ENCODE measurements around the gene ALDH18A1.

ALDH18A1 gene

DNA sequence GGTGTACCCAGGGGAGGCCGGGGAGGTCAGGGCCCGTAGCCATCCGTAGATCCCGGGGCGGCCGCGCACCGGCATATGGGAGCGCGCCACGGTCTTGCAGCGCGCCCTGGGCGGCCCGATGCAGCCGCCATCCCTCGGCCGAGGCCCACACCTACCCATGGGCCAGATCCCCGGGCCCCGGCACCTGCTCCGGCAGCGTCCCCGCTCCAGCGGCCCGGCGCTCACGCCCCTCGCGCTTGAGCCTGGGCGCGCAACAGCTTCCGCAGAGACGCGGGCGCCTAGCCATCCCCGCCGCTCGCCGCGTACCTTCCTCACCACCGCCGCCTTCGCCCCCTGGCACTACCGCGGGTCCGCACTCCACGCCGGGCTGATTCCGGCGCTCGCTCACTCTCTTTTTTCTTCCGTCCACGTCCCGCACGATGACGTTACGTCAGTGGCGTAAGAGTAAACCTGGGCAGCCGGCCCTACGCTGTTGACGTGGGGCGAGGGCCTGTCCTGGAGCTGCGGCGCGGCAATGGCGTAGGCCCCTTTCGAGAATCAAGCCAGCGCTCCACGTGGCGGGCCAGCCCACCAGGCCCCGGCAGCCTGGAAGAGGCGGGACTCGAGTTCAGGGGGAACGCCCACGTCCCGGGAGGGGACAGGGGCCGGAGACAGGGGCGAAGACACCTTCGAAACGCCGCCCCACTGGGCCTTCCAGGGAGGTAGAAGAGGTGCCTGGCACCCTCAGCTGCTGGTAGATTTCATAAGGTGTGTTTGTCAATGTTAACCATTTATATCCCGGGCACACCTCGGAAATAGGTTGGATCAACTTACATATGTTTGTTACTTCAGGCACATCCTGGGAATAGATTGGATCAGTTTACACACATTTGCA is at the start of gene ALDH18A1:
TSS of gene ALDH18A1 (minus strand) at position 421 of the 874 bp plus-strand sequence. CDS start 3,334 bp downstream, outside the sequence.
- Mint-ChIP-seq H3K36me3 (ENCODE audit: low read depth) (peaks cover 24% of the 10 kb centered on the region), H3K4me1 (peaks cover 27% of the 10 kb centered on the region), H3K27me3 (ENCODE audit: low read depth, poor library complexity) (no peaks in the 10 kb centered on the region), H3K9me3 (peaks cover 20% of the 10 kb centered on the region), H3K4me3 (peak within 1 kb of the TSS; percentile 100), H3K27ac (peak within 1 kb of the TSS; percentile 95)
- peak; percentile 94 for DNase-seq
- TF ChIP-seq, protein P1, sequence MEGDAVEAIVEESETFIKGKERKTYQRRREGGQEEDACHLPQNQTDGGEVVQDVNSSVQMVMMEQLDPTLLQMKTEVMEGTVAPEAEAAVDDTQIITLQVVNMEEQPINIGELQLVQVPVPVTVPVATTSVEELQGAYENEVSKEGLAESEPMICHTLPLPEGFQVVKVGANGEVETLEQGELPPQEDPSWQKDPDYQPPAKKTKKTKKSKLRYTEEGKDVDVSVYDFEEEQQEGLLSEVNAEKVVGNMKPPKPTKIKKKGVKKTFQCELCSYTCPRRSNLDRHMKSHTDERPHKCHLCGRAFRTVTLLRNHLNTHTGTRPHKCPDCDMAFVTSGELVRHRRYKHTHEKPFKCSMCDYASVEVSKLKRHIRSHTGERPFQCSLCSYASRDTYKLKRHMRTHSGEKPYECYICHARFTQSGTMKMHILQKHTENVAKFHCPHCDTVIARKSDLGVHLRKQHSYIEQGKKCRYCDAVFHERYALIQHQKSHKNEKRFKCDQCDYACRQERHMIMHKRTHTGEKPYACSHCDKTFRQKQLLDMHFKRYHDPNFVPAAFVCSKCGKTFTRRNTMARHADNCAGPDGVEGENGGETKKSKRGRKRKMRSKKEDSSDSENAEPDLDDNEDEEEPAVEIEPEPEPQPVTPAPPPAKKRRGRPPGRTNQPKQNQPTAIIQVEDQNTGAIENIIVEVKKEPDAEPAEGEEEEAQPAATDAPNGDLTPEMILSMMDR (IDR thresholded peaks at IDR 0.05): no peak

DNA sequence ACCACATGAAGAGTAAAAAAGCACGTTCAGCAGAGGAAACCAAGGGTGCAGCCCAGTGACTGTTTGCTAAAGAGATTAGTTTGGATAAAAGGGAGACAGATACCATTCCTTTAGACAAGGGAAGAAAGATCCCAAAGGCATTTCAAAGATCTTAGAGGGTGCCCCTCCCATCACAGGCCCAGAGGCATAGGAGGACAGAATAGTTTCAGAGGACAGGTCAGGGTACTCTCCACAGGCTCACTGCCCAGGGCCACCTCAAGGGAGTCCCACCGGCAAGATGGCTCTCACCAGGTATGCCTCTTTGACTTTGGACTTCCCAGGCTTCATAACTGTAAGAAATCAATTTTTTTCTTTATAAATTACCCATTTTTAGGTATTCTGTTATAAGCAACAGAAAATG is 41.9 kb upstream of the ALDH18A1 start:
- TF ChIP-seq, protein P1 (IDR thresholded peaks at IDR 0.05): no peak

DNA sequence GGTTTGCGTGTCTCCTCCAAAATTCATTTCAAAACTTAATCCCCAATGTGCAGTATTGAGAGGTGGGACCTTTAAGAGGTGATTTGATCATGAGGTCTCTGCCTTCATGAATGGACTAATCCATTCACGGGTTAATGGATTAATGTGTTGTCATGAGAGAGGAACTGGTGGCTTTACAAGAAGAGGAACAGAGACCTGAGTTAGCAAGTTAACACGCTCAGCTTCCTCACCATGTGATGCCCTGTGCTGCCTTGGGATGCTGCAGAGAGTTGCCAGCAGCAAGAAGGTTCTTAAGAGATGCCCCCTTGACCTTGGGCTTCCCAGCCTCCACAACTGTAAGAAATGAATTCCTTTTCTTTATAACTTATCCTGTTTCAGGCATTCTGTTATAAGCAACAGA is 40.9 kb upstream of the ALDH18A1 start:
- DNase-seq: no peak
- no peak overlapping the region for H3K4me3 Mint-ChIP-seq
- TF ChIP-seq, protein P1 (IDR thresholded peaks at IDR 0.05): no peak

More for the DNA sequence above, 41.9 kb upstream of the ALDH18A1 start:
- no peaks in the 10 kb centered on the region for H3K36me3 Mint-ChIP-seq (ENCODE audit: low read depth)
- H3K4me1 Mint-ChIP-seq: peaks cover 6% of the 10 kb centered on the region
- peaks cover 13% of the 10 kb centered on the region for H3K9me3 Mint-ChIP-seq
- no peak for DNase-seq
- H3K27ac Mint-ChIP-seq: no peak overlapping the region
- H3K4me3 Mint-ChIP-seq: no peak overlapping the region
- H3K27me3 Mint-ChIP-seq (ENCODE audit: low read depth, poor library complexity): peaks cover 13% of the 10 kb centered on the region

DNA sequence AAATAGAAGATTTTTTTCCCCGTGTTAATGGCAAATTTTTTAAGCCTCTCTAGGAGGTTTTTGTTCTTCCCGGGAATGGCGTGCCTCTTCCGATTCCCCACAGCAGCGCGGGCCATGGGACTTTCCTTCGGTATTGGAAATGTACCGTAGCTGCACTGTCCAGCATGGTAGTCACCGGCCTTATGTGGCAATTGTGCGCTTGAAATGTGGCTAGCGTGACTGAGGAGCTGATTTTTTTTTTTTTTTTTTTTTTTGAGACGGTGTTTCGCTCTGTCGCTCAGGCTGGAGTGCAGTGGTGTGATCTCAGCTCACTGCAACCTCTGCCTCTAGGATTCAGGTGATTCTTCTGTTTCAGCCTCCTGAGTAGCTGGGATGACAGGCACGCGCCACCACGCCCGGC is 38.2 kb upstream of the ALDH18A1 start:
- Mint-ChIP-seq H3K27me3 (ENCODE audit: low read depth, poor library complexity) (peaks cover 10% of the 10 kb centered on the region), H3K36me3 (ENCODE audit: low read depth) (peaks cover 22% of the 10 kb centered on the region), H3K4me1 (peaks cover 28% of the 10 kb centered on the region), H3K4me3 (peak overlapping the region; percentile 98), H3K9me3 (peaks cover 13% of the 10 kb centered on the region), H3K27ac (no peak overlapping the region)
- no peak for DNase-seq
- TF ChIP-seq, protein P1 (IDR thresholded peaks at IDR 0.05): no peak

More for the DNA sequence above, 40.9 kb upstream of the ALDH18A1 start:
- no peaks in the 10 kb centered on the region for H3K36me3 Mint-ChIP-seq (ENCODE audit: low read depth)
- H3K27me3 Mint-ChIP-seq (ENCODE audit: low read depth, poor library complexity): peaks cover 10% of the 10 kb centered on the region
- peaks cover 13% of the 10 kb centered on the region for H3K9me3 Mint-ChIP-seq
- H3K4me1 Mint-ChIP-seq: peaks cover 12% of the 10 kb centered on the region
- H3K27ac Mint-ChIP-seq: no peak overlapping the region

DNA sequence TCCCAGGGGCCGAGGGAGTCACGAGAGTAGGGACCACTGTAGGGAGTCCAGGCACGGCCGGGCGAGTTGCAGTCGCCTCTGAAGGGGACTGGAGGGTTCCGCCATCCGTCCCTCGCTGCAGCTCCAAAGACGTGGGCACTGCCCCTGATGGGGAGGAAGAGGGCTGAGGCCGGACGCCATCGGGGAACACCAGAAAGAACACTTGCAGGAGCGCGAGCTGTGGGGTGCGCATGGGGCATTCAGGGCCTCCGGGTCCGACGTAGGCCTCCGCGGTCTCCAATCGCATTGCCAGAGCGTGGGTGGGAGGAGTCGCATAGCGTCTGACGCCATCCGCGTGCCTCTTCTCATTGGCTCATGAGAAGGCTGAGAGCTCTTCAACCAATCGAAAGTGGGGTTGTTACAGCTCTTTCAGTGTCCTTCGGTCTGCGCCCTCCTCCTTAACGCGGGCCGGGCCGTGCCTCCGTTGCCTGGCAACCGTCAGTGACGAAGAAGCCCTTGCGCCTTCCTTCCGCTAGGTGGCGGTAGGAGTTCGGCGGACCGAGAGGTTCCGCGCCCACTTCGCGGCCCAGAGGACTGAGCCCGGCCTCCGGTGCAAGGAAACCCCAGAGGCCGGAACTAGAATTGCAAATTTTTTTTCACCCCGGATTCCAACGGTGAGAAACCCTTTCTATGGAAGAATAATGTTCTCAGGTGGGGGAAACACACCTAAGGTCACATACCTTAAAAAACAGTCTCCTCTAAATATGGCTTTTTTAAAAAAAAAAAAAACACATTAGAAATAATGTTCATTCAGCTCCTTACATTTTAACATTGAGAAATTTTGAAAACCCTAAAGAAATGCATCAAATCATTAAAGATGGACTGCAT is 37.4 kb upstream of the ALDH18A1 start, which contains the start of gene TCTN3:
TSS of gene TCTN3 (minus strand) at position 260 of the 867 bp plus-strand sequence. CDS start at position 232, 28 bp downstream.
- TF ChIP-seq, protein P1 (IDR thresholded peaks at IDR 0.05): peak; percentile 100
- peaks cover 30% of the 10 kb centered on the region for H3K36me3 Mint-ChIP-seq (ENCODE audit: low read depth)
- peaks cover 28% of the 10 kb centered on the region for H3K4me1 Mint-ChIP-seq
- peak within 1 kb of the TSS; percentile 98 for H3K4me3 Mint-ChIP-seq
- peaks cover 12% of the 10 kb centered on the region for H3K9me3 Mint-ChIP-seq
- H3K27me3 Mint-ChIP-seq (ENCODE audit: low read depth, poor library complexity): peaks cover 8% of the 10 kb centered on the region
- H3K27ac Mint-ChIP-seq: peak within 1 kb of the TSS; percentile 98
- DNase-seq: peak; percentile 95
